ENCODE results near the gene GARIN5A. TPM values are rescaled to one million over a fixed set of nuclear protein-coding genes. Genes with fewer than 3 reads are reported as not detected.

The GARIN5A gene
- total and polyA plus RNA-seq, 2 experiments from 2014 or later, result 13.3 to 25.0 TPM

GRCh38 chr19:50477751-50478515, 1.3 kb upstream of the GARIN5A start (continued):
- TF ChIP-seq CTCF (conservative IDR thresholded peaks at IDR 0.05; ENCODE audit: low read depth in 2 of 2), result no peak

GRCh38 chr19:50476907-50477238, 225 bp upstream of the GARIN5A start:
- Histone ChIP-seq H3K4me1 (ENCODE audit: insufficient read depth) (peaks cover 10% of the 10 kb centered on the region; the same call in 1 of the 2 replicates), H3K4me3 (peak overlapping the region; percentile 97), H3K27ac (ENCODE audit: low read depth) (no peak overlapping the region), H2AFZ (no peak overlapping the region), H3K36me3 (ENCODE audit: insufficient read depth) (peaks cover 3% of the 10 kb centered on the region; the same call in 1 of the 2 replicates), H4K20me1 (replicated peaks; ENCODE audit: insufficient read depth) (no peaks in the 10 kb centered on the region; the same call in 1 of the 2 replicates), H3F3A (replicated peaks; ENCODE audit: low read depth) (peaks cover 6% of the 10 kb centered on the region), H3K4me2 (peak overlapping the region; percentile 88), H3K27me3 (ENCODE audit: insufficient read depth) (no peaks in the 10 kb centered on the region), H3K79me2 (replicated peaks; ENCODE audit: insufficient read depth) (peaks cover 25% of the 10 kb centered on the region), H3K9me2 (ENCODE audit: insufficient read depth) (no peaks in the 10 kb centered on the region)
- ATAC-seq (no peak), DNase-seq (ENCODE audit: low spot score) (peak; percentile 96)
- Mint-ChIP-seq H3K4me3 (no peak overlapping the region), H3K27me3 (ENCODE audit: insufficient read depth, low read depth, poor library complexity) (peaks cover 12% of the 10 kb centered on the region), H3K9me3 (peaks cover 90% of the 10 kb centered on the region), H3K27ac (no peak overlapping the region), H3K36me3 (ENCODE audit: low read depth) (peaks cover 37% of the 10 kb centered on the region), H3K4me1 (no peaks in the 10 kb centered on the region; the same call in 2 of the 3 replicates)
- no peak for TF ChIP-seq REST (IDR thresholded peaks at IDR 0.05; ENCODE audit: unreplicated experiment)
- no peak for TF ChIP-seq EZH2 (IDR thresholded peaks at IDR 0.05; ENCODE audit: low read depth, unreplicated experiment)
- TF ChIP-seq ZNF462 (CRISPR knock-in tag; IDR thresholded peaks at IDR 0.05), result no peak
- no peak for TF ChIP-seq ZNF114 (CRISPR knock-in tag; IDR thresholded peaks at IDR 0.05)
- TF ChIP-seq ETS1 (IDR thresholded peaks at IDR 0.05), result no peak
- TF ChIP-seq CTCF (conservative IDR thresholded peaks at IDR 0.05; ENCODE audit: low read depth in 2 of 2), result no peak
- no peak for TF ChIP-seq NANOG (IDR thresholded peaks at IDR 0.05; ENCODE audit: borderline replicate concordance)
- no peak for TF ChIP-seq JUNB (IDR thresholded peaks at IDR 0.05; ENCODE audit: unreplicated experiment)
